Measurements from ENCODE around the gene SLC22A23.

DNA sequence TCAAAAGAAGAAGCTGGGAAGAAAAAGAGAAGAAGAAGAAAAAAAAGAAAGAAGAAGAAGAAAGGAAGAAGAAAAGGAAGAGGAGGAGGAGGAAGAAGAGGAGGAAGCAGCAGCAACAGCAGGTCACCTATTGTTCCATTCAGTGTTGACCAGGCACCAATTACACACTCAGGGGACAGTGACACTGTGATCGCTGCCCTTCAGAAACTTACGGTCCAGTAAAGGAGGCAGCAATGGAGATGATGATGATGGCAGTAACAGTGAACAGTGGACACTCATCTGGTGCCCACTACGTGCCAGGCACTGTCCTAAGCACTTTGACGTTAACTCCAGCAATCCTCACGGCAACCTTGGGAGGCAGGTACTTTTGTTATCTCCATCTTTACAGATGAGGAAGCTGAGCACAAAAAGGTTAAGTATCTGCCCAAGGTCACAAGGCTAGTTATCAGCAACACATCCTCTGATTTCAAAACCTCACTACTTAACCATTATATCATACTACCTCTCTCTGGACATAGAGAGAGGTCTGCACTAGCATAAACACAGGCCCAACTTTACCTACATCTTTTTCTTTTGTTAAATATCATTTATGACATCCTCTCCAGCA is 83.2 kb downstream of the SLC22A23 start:
- TF ChIP-seq, protein P1, sequence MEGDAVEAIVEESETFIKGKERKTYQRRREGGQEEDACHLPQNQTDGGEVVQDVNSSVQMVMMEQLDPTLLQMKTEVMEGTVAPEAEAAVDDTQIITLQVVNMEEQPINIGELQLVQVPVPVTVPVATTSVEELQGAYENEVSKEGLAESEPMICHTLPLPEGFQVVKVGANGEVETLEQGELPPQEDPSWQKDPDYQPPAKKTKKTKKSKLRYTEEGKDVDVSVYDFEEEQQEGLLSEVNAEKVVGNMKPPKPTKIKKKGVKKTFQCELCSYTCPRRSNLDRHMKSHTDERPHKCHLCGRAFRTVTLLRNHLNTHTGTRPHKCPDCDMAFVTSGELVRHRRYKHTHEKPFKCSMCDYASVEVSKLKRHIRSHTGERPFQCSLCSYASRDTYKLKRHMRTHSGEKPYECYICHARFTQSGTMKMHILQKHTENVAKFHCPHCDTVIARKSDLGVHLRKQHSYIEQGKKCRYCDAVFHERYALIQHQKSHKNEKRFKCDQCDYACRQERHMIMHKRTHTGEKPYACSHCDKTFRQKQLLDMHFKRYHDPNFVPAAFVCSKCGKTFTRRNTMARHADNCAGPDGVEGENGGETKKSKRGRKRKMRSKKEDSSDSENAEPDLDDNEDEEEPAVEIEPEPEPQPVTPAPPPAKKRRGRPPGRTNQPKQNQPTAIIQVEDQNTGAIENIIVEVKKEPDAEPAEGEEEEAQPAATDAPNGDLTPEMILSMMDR (IDR thresholded peaks at IDR 0.05), result no peak
- TF ChIP-seq EP300 (IDR thresholded peaks at IDR 0.05) (no peak), POLR2AphosphoS5 (IDR thresholded peaks at IDR 0.05) (no peak)

All from stomach (tissue), 4 donors.